NOMO-1 (cell line): ENCODE data around the gene POLD4.

Experiments
- DNase-seq, 2 experiments: peaks; one replicate each; lab custom pipeline; 2025; ENCODE audit not compliant: unreplicated experiment in 2 of 2; lab: John Stamatoyannopoulos, UW

The POLD4 gene

DNA sequence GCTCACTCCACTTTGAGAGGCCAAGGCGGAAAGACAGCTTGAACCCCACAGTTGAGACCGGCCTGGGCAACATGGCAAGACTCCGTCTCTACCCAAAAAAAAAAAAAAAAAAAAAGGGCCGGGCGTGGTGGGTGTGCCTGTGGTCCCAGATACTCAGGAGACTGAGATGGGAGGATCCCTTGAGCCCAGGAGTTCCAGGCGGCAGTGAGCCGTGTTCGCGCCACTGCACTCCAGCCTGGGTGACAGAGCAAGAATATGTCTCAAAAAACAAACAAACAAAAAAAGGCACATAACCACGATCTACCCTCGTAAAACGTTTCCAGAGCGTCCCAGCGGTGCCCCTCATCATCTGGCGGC lies 37.6 kb upstream of the POLD4 start:
- no peak for DNase-seq

DNA sequence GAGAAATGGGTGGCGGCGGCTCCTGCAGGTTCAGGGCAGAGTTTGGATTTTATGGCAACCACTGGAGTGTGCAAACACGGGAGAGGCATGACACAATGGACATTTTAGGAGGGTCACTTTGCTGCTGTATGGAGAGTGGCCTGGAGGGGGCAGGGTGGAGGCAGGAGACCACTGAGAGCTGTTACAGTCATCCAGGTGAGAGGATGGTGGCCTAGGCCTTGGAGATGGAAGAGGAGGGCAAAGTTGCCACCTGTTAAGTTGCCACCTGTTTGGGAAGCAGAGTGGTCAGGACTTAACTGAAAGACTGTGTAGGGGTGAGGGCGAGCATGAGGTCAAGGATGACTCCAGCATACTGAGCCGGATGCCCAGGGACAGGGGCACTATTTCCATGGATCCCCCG lies 36.1 kb upstream of the POLD4 start:
- DNase-seq = peak; percentile 23 to 32

DNA sequence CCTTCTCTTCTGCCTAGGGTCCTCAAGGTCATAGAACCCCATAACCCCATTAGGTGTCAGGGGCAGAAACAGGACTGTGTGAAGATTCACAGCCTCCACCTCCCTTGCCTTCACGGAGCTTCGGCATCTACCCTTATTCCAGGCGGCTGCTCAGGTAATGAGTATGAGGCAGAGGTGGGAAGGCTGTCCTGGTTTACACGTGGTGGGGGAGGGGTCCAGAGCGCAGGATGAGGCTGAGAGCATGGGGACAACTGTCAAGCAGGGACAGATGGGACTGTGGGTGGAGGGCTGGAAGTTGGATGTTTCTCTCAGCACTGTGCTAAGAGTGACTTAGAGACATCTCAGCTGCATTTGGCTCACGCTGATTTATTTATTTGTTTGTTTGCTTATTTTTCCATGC lies 34.2 kb upstream of the POLD4 start:
- no peak for DNase-seq

DNA sequence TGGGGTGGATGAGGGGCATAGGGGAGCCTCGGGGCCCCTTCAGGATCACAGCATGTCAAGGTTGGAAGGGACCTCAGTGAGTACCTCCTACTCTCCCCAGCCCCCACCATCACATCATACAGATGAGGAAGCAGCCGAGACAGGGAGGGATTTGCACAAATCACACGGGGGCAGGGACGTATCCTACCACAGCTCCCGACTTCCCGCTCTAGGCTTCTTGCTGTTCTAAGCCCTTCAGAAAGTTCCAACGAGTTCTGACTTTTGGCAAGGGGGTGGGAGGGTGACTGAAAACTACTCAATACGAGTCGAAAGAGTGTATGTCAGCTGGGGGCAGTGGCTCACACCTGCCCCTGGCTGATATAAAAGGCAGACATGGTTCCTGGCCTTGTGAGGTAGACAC lies 33.7 kb upstream of the POLD4 start:
- no peak for DNase-seq

DNA sequence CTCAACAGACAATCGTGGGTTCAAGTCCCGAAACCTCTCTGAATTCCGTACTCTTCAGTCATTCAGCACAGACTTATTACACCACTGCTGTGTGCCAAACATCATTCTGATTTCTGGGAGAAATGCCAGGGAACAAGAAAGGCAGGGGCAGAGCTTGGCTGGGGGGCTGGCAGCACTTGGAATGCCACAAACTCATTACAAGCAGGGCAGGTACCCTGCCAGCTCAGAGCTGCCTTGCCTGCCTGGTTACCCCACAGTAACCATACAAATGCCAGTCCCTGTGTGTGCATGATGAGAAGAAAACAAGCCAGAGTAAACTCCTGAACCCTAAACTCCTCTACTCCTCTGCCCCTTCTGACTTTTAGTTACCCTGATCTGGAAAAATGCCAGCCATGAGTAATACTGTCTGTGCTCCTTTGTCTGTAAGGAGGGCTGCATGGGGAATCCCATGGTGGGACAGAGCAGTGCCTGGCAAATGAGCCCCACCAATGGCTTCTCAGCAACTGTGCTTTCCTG lies 31.6 kb upstream of the POLD4 start:
- no peak for DNase-seq

DNA sequence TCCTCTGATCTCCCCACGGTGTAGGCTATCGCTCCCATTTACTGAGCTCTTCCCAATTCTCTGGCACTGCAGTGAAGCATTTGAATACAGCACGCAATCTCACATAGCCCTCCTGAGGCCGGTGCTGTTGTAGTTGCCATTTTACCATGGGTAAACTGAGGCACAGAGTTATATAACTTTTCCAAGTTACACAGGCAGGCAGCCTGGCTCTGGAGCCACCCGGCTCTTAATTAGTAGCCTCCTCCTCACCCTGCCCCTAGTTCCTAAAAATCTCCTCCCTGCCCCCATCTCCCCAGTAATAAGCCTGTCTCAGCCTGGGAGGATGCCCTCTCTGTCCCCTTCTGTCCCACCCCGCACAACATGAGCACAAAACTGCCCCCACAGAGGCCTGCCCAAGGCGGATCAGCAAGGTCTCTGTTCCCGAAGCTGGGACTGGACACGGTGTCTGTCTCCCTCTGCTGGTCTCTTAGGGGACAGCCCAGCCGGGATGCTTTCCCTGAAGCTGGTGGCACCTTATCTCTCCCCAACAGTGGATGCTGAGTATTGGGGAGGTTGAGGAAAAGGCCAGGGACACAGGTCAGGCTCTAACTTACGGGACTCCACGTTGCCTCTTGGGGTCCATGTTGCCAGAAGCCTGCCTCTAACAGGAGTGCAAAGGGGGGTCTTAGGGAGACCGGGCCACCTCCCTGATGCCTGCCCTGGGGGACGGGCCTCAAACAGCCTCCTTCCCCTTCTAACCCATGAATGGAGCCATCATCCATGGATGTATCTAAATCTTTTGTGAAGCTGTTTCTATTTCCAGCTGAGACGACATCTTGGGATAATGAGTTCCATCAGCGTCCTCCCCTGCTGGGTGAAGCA lies 29.2 kb upstream of the POLD4 start:
- peak; percentile 70 to 72 for DNase-seq

DNA sequence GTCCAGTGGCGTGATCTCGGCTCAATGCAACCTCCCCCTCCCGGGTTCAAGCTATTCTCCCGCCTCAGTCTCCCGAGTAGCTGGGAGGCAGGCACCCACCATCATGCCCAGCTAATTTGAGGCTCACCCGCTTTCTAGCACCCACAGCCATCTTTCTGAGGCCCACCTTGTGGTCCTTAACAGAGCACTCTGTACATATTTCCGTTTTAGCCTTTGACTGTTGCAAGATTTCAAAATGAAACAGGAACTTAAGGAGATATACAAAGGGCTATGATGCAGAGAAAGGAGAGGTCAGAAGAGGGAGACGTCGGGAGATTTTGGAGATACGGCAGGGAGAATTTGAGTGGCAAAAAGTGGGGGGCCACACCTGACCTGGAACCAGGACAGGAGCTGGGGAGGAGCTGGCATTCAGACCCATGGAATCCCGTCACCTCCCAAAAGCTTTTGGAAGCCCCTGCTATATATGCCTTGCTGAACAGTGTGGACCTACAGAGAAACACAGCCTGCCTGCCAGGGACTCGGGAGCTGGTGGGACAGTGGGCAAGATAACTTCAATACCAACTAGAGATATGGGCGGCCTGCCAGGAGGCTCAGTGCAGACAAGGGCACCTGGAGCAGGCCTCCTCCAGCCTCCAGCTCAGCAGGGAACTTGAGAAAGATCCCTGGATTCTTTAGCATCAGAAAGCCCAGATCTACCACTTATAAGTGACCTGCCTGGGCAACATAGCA lies 28.1 kb upstream of the POLD4 start:
- peak; percentile 75 to 91 for DNase-seq

DNA sequence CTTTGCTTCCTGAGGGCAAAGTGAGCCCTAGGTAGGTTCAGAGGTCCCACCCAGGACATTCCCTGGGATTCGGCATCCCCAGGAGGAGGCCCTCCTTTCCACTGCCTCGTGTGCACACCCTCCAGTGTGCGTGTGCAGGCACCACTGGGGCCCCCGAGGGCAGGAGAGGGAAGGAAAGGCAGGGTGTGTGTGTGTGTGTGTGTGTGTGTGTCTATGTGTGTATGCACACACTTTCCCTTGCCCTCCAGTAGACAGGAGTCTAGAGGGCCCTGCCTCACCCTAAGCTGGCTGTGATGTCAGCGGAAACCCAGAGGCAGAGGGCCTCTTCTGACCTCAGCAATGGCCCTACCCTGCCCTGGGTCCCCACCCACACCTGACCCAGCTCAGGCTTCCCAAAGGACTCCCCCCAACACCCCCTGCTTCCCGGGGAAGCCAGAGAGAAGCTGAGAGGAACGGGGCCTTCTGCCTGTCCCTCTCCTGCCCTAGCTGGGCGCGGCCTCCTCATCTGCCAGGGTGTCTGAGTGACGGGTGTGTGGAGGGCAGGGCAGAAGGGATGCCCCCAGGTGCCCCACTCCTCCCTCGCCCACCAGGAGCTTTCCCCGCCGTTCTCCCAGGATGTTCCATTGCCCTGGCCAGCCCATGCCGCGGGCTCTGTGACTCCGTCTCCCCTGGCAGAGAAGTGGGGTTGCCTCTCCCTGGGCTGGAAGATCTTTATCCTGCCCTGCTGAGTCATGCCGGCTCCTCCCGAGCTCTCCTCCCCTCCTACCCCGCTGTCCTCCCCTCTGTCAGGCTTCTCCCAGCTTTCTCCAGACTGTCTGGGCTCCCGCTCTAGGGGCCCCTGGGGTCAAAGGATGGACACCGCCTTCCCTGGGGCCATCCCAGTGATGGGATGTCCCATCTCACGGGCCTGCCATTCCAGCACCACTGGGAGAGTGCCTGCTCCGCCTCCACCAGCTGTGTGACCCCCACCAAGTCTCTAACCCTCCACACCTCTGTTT lies 26.0 kb upstream of the POLD4 start:
- DNase-seq = no peak

DNA sequence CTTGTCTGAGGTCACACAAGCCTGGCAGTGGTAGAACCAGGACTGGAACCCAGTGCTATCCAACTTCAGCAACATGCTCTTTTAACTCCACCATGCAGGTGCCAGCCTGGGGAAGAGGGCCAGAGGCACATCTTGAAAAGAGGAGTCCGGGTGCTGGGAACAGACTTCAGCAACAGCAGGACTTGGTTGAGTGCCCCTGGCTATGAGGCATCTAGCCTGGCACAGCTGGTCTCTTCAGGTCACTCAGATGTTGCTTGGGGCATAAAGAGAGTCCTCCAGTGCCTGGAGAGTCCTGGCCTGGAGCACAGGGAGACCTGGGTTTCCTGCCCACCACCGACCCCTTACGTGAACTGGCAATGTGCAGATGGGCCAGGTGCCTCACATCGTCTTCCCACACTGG lies 25.2 kb upstream of the POLD4 start:
- no peak for DNase-seq

DNA sequence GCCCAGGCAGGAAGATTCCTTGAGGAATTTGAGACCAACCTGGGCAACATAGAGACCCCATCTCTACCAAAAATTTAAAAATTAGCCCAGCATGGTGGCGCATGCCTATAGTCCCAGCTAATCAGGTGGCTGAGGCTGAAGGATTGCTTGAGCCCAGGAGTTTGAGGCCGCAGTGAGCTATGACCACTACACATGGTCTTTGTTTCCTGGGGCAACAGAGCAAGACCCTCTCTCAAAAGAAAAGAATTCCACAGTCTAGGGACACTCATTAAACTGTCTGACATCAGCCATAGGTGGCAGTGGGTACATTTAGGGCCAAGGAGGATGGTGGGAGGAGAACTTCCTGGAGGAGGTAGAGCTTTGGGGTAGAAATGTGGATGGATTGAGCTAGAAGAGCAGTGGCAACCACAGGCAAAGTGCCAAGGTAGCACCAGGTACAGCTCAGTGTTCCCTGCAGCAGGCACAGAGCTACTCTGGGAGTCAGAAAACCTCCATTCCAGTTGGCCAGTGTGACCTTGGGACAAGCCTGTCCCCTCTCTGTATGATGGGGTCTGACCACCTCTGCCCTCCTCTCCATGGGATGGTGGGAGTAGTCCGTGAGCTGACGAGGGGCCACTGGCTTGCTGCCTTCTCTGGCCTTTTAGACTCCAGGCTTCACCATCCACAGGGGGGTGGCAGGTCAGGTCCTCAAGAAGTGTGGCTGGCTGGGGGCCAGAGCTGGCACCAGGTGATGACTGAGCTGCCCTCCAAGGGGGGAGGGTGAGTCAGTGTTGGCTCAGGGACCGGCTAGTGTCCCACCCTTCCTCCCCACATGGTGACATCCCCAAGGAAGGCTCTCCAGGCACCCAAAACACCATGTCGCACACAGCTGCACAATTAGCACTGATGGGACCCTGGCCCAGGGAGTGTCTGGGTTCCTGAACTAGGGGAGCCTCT lies 23.8 kb upstream of the POLD4 start:
- no peak for DNase-seq

DNA sequence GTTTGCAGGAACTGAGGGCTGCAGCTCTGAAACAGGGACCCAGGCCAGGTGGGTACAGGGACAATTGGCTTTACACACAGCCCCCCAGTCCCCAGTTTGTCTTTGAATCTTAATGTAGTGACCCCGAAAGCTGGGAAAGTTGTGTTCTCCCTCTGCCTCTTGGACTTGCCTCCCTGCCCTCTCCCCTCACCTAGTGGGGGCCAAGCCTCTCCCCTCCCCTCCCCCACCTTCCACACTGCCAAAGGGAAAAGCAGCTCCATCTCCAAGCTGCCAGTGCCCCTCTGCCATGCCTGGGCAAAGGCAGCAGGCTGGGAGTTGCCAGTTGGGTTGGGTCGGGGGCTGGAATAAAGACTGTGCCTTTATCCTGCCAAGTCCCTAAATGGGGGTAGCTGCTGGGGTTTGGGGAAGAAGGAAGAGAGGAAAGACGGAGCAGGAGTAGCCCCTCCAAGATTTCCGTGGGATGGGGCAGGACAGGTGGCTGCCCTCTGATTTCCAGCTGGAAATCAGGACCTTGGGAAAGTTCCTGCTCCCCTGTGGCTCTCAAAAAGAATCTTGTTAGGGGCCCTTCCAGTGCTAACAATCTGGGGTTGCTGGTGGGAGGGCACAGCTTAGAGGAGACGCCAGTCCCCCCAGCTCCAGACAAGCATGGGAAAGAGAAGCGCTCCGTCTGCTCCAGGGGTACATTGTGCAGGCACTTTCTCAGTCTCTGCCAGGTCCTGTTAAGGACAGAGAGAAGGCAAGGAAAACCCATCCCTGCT lies 22.9 kb upstream of the POLD4 start:
- no peak for DNase-seq

DNA sequence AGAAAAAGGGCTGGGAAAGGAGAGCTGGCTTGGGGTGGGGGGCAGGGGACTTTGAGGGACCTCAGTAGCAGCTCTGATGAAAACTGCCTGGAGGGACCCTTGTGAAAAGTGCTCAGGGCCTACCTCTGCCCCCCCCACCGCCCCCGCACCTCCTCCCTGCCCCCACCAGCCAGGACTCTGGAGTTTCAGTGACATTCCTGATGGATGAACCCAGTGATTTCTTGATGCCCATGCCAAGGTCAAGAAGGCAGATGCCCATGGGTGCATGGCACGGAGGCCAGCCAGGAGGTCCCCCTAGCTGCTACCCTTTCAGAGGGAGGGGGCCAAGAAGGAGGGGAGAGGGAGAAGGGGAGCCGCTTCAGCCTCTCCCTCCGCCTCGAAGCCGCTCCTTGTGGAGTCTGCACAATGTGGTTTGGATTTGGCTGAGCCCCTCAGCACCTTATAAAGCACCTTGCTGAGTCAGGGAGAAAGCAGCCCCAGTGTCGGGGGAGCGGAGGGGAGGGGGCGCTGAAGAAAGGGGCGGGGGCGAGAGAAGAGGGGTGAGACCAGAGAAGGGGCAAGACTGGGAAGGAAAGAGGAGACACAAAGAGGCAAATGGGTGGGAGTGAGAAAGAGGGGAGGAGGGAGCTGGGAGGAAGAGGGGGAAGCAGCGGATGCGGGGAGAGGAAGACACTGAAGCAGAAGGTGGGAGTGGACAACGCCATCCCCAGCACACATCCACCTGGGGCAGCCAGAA lies 22.1 kb upstream of the POLD4 start:
- DNase-seq = no peak

DNA sequence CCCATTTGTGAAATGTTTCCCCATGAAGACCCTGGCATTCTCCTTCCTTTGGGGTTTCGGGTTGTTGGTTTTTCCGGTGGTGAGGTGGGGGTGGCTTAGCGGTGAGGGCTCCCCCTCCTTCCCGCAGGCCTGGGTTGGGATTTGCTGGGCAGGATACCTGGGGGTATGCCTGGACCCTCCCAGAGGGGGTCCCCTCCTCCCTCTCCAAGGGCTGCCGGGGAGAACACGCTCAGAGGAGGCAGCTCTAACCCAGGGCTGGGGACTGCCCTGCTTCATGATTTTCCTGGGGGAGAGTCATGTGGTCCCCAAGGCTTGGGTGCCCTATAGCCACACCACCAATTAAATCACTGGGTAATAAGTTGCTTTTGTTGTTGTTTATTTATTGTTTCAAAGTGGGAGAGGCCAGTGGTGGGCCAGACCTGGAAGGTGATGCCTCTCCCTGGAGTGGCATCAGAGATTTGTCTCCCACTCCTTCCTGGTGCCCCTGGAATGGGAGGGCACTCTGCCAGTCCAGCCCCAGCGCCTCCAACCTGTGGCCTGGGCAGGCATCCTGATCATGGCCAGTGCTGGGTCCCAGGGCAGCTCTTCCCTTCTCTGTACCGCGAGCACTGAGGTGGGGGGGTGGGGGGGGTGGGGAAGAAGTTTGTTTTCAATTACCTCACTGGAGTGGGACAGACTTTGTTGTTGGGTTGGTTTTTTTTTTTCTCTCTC lies 21.4 kb upstream of the POLD4 start:
- no peak for DNase-seq

DNA sequence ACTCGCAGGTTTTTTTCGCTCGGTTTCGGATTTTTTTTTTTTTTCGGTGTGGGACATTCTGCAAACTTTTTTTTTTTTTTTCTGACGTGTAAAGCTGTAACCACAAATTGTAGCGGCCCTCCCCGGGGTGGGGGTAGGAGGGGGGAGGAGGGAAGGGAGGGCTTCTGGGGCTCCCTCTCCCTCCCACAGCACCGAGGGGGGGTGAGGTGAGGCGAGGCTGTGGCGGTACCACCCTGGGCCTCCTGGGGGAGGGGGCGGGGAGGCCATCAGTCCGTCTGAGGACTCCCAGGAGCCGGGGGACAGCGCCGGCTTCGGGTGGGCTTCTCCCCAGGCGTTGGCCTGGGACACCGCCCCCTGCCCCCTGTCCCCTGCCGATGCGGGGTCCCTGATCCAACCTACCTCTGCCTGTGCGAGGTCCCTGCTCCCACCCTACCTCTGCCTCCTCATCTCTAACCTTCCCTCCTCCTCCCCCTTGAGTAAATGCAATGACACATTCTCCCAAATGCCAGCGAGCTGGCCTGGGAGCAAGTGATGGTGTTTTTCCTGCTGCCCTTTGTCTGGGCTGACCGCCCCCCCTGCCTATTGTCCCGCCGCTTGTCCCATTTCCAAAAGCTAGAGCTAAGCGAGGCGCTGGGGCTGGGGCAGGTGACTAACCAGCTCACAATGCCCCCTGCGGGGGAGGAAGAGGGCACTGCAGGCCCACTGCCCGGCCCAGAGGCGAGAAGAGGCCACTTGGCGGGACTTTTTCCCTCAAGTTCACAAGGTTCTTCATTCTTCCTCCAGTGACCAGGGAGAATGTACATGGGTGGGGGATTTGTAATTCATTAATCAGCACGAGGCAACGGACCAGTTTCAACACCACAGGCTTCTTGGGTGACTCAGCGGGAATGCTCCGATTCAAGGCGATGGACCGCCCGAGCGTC lies 20.6 kb upstream of the POLD4 start:
- DNase-seq = peak; percentile 52 to 63

DNA sequence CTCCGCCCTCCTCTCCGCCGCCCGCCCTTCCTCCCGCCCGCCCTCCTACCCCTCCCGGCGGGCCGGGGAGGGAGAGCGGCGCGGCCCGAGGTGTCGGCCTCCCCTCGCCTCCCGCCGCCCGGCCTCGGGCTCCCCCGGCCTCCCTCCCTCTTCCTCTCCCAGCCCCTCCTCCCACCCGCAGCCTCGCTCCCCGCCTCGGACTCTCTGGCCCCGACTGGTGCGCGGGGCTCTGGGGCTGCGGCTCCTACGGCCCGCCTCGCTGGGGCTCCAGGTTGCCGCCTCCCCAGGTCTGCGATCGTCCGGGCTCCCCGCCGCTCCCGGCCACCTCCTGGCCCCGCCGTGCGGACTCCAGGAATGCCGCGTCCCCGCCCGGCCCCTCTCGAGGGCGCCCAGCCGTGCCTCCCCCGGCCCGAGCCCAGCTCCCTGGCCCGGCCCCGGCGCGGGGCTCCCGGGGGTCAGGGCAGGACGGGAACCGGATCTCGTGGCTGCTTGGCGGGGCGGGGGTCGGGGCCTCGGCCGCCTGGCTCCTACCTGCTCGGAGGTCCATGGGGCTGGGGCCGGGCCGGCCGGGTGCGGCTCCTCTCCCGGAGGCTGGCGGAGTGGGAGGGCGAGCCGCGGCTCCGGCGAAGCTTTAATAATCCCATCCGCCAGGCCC lies 19.8 kb upstream of the POLD4 start, which contains the start of gene CLCF1:
Gene CLCF1, minus strand, starts transcription at position 606 of the 655 bp plus-strand sequence. Its CDS starts 59 bp downstream, at position 547.
- DNase-seq = peak; percentile 38 to 44
